GM18873 (cell line): ENCODE data around the gene SPIRE1.

Experiments used
- ATAC-seq: cut with Tn5 transposase; IDR thresholded peaks from one replicate; pipeline ENCODE4 v1.9.1; 2021; ENCODE audit warnings: mild to moderate bottlenecking, moderate library complexity, moderate number of reproducible peaks; ENCODE audit not compliant: unreplicated experiment, low FRiP score

Gene SPIRE1

DNA sequence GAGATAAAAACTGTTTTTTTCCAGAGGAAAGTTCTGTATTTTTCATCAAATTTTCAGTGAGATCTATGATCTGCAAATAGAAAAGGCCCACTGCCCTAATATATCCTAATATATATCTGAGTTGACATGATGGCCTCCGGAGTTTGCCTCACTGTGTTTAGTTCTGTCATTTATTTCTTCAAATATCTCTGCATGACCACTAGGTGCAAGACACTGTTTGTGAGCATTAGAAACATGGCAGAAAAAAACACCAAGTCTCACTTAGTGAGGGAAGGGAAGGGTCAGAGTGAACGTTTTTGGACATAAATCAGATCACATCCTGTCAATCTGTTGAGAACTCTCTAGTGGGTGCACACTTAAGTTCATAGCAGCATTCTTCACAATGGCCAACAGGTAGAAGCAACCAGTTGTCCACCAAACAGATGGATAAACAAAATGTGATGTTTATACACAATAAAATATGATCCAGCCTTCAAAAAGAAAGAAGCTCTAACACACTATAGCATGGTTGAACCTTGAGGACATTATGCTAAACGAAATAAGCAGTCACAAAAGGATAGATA lies 53.4 kb downstream of the SPIRE1 start:
- ATAC-seq = no peak

- no peak for ATAC-seq
Measured at GRCh38 chr18:12599966-12600365, 57.9 kb downstream of the SPIRE1 start.

DNA sequence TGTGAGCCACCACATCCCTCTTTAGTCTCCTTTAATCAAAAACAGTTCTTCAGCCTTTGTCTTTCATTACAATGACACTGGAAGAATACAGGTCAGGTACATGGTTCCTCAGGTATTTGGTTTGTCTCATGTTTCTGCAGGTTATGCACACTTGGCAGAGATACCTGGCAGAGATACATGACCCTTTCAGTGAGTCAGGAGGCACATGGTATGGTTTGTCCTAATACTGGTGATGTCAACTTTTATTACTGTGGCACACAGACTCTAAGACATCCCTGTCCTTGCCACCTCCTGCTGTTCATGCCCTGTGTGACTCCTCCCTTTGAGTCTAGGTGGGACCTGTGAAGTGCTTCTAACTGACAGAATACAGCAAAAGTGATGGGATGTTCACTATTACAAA lies 58.4 kb downstream of the SPIRE1 start:
- no peak for ATAC-seq

GRCh38 chr18:12598181-12598930 lies 59.6 kb downstream of the SPIRE1 start:
- ATAC-seq = no peak

GRCh38 chr18:12597760-12598159 lies 60.1 kb downstream of the SPIRE1 start:
- no peak for ATAC-seq

DNA sequence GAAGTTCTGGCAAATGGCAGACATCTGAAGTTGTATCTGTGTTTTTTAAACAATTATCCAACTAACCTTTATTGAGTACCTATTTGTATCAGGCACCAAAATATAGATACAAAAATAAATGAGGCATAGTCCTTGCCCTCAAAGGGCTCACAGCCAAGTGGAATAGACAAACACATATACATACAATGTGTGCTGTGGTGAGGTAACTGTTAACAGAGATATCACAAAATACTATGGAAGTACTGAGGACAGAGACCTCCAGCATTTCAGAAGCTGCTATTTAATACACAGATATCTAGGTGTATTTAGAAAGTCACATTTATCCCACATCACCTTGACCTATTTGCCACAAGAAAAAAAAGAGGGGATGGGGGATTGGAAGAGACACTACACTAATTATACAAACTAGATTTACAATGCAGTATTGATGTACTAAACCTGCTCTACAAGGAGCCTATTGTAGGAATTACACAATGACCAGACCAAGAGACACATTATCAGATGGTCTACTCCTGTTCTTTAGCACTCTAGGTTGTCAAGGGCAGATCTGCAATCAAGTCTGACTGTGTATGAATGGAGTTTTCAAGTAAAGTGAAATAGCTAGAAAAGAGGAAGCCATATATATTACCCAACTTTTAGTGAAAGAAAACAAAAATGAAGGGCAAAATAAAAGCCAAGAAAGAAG lies 62.2 kb downstream of the SPIRE1 start:
- ATAC-seq = no peak

DNA sequence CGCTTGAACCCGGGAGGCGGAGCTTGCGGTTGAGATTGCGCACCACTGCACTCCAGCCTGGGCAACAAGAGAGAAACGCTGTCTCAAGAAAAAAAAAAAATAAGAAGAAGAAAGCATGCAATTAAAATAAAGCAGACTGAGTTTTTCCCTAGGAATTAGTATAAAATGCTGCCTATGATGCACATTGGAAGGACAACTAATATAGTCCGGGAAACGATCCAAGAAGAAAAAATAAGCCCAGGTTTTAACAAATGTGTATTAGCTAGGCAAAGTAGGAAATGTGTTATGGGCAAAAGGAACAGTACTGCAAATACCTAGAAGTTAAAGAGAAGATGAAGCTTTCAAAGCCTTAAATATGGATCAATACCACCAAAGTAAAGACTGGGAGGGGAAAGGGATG lies 64.0 kb downstream of the SPIRE1 start:
- ATAC-seq = no peak

GRCh38 chr18:12592597-12593127 lies 65.2 kb downstream of the SPIRE1 start:
- ATAC-seq = no peak

DNA sequence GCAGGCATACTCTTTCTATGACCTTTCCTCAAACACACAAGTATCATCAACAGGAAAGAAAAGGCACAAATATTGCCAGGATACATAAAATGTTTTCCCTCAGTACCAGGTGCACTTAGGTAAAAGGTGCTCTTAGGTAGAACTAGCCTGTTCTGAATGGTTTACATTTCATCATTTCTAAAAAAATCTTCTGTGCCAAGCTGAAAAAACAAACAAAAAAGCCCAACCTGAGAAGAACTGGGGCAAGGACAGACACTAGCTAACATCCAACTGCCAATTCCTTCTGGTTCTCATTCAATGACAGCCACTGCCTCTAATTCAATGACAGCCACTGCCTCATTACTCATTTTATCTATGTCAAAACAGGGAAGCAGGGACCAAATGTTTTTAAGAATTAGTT lies 68.5 kb downstream of the SPIRE1 start:
- ATAC-seq = no peak

- ATAC-seq = no peak
Measured at GRCh38 chr18:12586956-12587355, 71.0 kb downstream of the SPIRE1 start.

DNA sequence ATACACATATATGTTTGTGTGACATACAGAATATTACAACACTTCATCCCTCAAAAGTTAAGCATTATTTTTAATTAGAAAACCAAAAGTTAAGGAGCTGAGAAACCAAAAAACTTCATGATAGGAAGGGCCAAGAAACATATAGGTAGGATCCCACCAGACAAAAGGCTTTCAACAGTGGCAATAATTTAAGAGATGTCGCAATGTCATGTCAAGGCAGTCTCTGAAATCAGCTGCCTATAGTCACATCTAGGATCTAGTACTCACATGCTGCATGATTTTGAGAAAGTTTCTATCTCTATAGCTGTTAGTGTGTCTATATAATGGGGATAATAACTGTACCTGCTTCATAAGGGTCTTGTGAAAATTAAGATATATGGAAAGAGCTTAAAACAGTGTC lies 72.7 kb downstream of the SPIRE1 start:
- ATAC-seq = no peak

DNA sequence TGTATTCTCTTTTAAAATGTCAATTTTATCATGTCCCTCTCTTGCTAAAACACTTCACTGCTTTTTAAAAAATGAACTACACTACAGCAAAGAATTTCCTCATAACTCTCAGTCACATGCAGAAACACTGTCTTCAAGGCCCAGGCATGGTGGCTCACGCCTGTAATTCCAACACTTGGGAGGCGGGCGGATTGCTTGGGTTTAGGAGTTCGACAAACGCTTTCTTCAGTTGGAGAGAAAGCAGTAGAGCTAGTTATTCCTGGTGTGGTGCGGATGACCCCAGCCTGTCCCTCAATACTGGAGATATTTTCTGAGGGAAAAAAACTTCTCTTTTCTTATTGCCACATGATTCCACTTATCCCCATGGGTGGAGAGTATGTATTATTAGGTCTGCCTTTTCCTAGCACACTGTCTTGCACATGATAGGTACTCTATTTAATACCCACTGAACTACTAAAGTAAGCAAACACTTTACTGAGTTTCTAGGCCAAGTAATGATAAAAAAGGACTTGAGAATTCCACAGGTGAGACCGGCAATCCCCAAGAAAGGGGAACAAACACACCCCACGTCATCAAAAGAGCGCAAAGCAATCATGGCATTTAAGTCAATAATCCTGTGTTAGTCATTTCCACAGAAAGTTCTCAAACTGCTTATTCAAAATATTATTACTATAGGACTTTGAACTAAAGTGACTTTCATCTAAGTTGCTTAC lies 77.1 kb downstream of the SPIRE1 start:
- no peak for ATAC-seq

DNA sequence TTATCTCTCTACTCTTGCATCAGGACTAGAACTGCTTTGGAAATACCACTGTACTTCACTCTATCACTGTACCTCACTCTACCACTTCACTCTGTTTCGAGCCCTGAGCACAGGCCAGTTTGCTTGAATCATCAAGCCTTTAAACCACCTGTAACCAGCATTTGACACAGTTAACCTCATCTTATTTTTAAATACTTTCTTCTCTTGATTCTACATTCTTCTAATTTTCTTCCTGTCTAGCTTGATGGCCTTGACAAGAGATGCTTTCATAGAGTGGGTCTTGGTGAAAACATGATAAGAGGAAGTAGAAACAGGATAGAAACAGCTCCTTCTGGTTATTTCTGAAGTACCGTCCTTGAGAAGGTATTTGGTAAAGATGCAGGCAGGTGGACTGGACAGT lies 78.1 kb downstream of the SPIRE1 start:
- no peak for ATAC-seq

GRCh38 chr18:12577848-12578247 lies 80.1 kb downstream of the SPIRE1 start:
- ATAC-seq = no peak

- no peak for ATAC-seq
Measured at GRCh38 chr18:12574494-12575185, 83.3 kb downstream of the SPIRE1 start.

DNA sequence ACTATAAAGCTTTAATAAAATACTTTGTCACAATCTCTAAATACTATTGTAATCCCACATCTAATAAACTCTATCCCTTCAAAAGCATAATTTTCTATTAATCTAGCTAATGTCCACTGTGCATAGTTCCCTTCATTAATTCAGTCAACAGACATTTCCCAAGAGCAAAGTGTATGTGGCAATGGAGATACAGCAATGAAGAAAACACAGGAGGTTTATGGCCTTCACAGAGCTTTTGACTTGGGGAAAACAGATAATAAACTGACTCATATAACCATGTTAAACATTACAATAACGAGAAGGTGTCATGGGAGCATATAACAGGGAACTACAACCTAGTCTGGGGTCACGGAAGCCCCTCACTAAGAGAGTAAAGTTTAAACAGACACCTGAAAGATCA lies 86.3 kb downstream of the SPIRE1 start:
- no peak for ATAC-seq

DNA sequence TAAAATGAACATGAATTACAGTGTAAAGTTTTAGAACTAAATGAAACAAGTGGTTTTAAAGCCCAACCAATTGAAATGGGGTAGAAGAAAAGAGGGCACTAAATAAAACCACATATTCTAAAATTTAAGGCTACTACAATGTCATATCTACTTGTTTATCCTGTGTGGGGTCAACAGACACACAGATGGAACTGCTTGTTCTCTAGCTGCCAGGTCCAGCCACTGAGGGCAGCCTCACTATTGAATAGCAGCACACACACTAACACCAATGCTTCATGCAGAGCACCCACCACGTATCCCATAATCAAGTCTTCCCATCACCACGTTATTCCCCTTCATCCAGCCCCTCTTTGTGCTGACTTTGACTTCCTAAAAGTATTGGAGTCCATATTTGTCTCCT lies 88.1 kb downstream of the SPIRE1 start:
- no peak for ATAC-seq

DNA sequence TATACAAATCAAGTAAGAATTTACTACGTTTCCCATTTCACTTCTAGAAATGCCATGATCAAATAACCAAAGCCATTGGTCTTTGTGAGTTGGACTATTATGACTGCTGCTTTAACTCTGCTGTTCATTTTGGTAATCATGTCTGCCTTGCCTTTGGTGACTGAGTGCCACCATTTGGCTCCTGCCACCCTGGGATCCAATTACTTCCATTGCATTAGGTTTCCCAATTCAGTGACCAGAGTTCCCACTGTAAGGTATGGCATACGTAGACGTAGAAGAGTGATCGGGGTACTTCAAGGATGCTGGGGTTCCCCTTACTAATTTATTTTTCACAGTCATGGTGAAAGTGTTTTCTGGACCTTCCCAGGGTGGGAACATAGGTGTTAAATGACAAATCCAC lies 90.1 kb downstream of the SPIRE1 start:
- no peak for ATAC-seq

GRCh38 chr18:12564861-12565260 lies 93.0 kb downstream of the SPIRE1 start:
- no peak for ATAC-seq

- no peak for ATAC-seq
Measured at GRCh38 chr18:12564378-12564777, 93.5 kb downstream of the SPIRE1 start.
